Measurements from ENCODE around the gene CHMP4A. TPM values are rescaled to one million over a fixed set of nuclear protein-coding genes. Genes with fewer than 3 reads are reported as not detected.

Gene CHMP4A
- total RNA-seq, 1 experiment from 2014 or later, result 56.7 TPM

DNA sequence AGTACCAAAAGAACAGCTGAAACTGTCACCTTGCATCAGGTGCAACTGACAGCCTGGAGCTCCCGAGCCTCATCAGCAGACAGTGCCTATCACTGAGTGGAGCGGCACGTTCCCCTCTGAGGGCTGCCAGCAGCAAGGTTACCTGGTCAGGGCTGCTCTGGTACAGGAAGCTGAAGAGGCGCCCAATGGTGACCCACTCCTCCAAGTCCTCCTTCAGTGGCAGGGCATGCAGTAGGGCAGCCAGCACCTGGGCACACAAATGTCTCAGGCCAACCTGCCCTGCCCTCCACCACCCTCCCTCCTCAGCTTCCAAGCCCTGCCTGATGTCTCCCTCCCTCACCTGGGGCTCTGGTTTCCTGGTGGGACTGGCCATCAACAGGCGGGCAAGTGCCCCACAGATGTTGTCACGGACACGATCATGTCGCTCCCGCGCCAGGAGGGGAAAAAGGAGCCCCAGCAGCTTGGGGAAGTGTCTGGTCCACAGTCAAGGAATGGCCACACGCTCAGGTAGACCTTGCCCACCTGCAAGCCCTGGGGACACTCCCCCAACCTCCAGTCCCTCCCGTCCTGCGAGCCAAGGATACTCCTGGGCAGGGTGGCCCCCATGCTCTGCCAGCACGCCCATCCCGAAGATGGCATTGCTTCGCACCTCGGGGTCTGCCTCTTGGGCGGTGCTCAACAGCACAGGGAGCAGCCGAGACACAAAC lies 31.8 kb downstream of the CHMP4A start:
- H3K4me3 ChIP-seq (ENCODE audit: low read depth, low read length, poor library complexity, severe bottlenecking), result no peak overlapping the region
- no peak for TF ChIP-seq EZH2 (IDR thresholded peaks at IDR 0.05; ENCODE audit: borderline replicate concordance, low read depth, low read length, poor library complexity, severe bottlenecking)
- TF ChIP-seq, protein P1, sequence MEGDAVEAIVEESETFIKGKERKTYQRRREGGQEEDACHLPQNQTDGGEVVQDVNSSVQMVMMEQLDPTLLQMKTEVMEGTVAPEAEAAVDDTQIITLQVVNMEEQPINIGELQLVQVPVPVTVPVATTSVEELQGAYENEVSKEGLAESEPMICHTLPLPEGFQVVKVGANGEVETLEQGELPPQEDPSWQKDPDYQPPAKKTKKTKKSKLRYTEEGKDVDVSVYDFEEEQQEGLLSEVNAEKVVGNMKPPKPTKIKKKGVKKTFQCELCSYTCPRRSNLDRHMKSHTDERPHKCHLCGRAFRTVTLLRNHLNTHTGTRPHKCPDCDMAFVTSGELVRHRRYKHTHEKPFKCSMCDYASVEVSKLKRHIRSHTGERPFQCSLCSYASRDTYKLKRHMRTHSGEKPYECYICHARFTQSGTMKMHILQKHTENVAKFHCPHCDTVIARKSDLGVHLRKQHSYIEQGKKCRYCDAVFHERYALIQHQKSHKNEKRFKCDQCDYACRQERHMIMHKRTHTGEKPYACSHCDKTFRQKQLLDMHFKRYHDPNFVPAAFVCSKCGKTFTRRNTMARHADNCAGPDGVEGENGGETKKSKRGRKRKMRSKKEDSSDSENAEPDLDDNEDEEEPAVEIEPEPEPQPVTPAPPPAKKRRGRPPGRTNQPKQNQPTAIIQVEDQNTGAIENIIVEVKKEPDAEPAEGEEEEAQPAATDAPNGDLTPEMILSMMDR (conservative IDR thresholded peaks at IDR 0.05; ENCODE audit: low read depth, low read length), result no peak
- CTCF ChIA-PET, result interaction anchor here (0.5 to 1.3 kb wide), 2 partner anchors 21 to 882 kb away, joined by 4 to 6 read pairs; partner anchors contain the start of gene IRF9
- POLR2A ChIA-PET (ENCODE audit: low non-redundant PET), result no interaction called here
- DNase-seq (ENCODE audit: low spot score), result no peak
- H3K4me1 ChIP-seq (ENCODE audit: insufficient read depth, low read length, poor library complexity, severe bottlenecking), result no peaks in the 10 kb centered on the region
- intact Hi-C loops (cut with micrococcal nuclease; ENCODE audit: unreplicated experiment), result no loop called here
- peaks cover 64% of the 10 kb centered on the region for H3K36me3 ChIP-seq (ENCODE audit: insufficient read depth, low read length, poor library complexity, severe bottlenecking)
- no peaks in the 10 kb centered on the region for H3K9me3 ChIP-seq (ENCODE audit: low read depth, low read length, poor library complexity, severe bottlenecking)
- no peak overlapping the region for H3K27ac ChIP-seq (ENCODE audit: low read depth, low read length, poor library complexity, severe bottlenecking)
- BruUV-seq (replicated peaks), result no TSS peak
- H3K27me3 ChIP-seq (replicated peaks; ENCODE audit: insufficient read depth, low read depth, low read length, poor library complexity), result no peaks in the 10 kb centered on the region

DNA sequence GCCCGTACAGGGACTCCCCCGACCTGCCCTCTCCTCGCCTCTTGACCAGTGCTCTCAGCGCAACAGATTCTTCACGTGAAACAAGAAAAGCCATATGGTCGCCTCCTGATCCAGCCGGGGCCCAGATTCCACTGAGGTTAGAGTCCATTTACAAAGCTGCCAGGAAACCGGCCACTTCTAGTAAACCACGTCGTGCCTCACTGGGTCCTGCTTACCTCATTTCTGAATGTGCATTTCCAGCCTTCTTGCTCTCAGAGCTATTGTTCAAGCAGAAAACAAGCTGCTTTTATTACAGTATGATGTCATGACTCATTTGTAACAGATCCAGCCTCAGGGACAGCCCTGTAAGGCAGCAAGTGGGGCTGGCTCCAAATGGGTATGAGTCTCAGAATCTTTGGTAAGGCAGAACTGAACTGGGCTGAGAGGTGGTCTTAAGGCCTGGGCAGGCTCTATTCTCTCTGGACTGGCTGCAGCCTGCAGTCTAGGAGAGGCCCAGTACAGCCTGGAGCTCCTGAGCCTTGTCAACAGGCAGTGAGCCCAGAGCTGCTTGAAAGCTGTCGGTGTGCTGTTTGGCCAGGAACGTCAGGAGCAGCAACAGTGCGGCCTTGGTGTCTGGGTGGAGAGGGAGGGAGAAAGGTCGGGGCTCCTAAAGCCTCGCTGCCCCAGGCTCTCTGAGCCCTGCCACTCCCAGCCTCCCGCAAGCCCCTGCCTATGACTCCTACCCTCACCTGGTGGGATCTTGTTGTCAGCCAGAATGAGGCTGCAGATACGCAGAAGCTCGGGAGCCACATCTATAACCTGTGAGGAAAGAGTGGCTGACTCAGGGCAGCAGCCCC lies 33.1 kb downstream of the CHMP4A start:
- CTCF ChIA-PET, result interaction anchor here (0.7 kb wide), 1 partner anchor 19 kb away, joined by 3 read pairs; the partner anchor contains the start of gene IRF9
- TF ChIP-seq, protein P1 (conservative IDR thresholded peaks at IDR 0.05; ENCODE audit: low read depth, low read length), result no peak
- no peak for TF ChIP-seq EZH2 (IDR thresholded peaks at IDR 0.05; ENCODE audit: borderline replicate concordance, low read depth, low read length, poor library complexity, severe bottlenecking)

GRCh38 chr14:24179294-24179960 lies 33.9 kb downstream of the CHMP4A start:
- TF ChIP-seq EZH2 (IDR thresholded peaks at IDR 0.05; ENCODE audit: borderline replicate concordance, low read depth, low read length, poor library complexity, severe bottlenecking), result no peak
- DNase-seq (ENCODE audit: low spot score), result no peak
- Histone ChIP-seq H3K27ac (ENCODE audit: low read depth, low read length, poor library complexity, severe bottlenecking) (no peak overlapping the region), H3K9me3 (ENCODE audit: low read depth, low read length, poor library complexity, severe bottlenecking) (no peaks in the 10 kb centered on the region), H3K27me3 (replicated peaks; ENCODE audit: insufficient read depth, low read depth, low read length, poor library complexity) (no peaks in the 10 kb centered on the region), H3K4me3 (ENCODE audit: low read depth, low read length, poor library complexity, severe bottlenecking) (no peak overlapping the region), H3K4me1 (ENCODE audit: insufficient read depth, low read length, poor library complexity, severe bottlenecking) (no peaks in the 10 kb centered on the region), H3K36me3 (ENCODE audit: insufficient read depth, low read length, poor library complexity, severe bottlenecking) (peaks cover 46% of the 10 kb centered on the region)
- BruUV-seq (replicated peaks), result no TSS peak
- intact Hi-C loops (cut with micrococcal nuclease; ENCODE audit: unreplicated experiment), result no loop called here
- ChIA-PET POLR2A (ENCODE audit: low non-redundant PET) (interaction anchor here (0.5 to 0.6 kb wide), 2 partner anchors 44 to 426 kb away, joined by 3 to 4 read pairs; no protein-coding TSS in a partner anchor), CTCF (interaction anchor here (0.7 kb wide), 1 partner anchor 18 kb away, joined by 3 read pairs; the partner anchor contains the start of gene IRF9)

More for the DNA sequence above, 33.1 kb downstream of the CHMP4A start:
- Histone ChIP-seq H3K27me3 (replicated peaks; ENCODE audit: insufficient read depth, low read depth, low read length, poor library complexity) (no peaks in the 10 kb centered on the region), H3K4me3 (ENCODE audit: low read depth, low read length, poor library complexity, severe bottlenecking) (no peak overlapping the region), H3K27ac (ENCODE audit: low read depth, low read length, poor library complexity, severe bottlenecking) (no peak overlapping the region), H3K4me1 (ENCODE audit: insufficient read depth, low read length, poor library complexity, severe bottlenecking) (no peaks in the 10 kb centered on the region), H3K9me3 (ENCODE audit: low read depth, low read length, poor library complexity, severe bottlenecking) (no peaks in the 10 kb centered on the region), H3K36me3 (ENCODE audit: insufficient read depth, low read length, poor library complexity, severe bottlenecking) (peaks cover 53% of the 10 kb centered on the region)
- intact Hi-C loops (cut with micrococcal nuclease; ENCODE audit: unreplicated experiment), result no loop called here
- POLR2A ChIA-PET (ENCODE audit: low non-redundant PET), result interaction anchor here (0.5 kb wide), 1 partner anchor 45 kb away, joined by 3 read pairs; no protein-coding TSS in a partner anchor
- DNase-seq (ENCODE audit: low spot score), result peak; percentile 39
- BruUV-seq (replicated peaks), result no TSS peak
